Kidney (tissue), 14 donors: Measurements from ENCODE around the gene FAM149A. TPM values are rescaled to one million over a fixed set of nuclear protein-coding genes. Genes with fewer than 3 reads are reported as not detected.

Experiments
- DNase-seq, 5 donors: peaks; one replicate each; pipeline ENCODE4 v3.0.0-alpha.2; 2013 to 2020
- FAIRE-seq: peaks from 2 replicates; lab custom pipeline; 2012; peaks lifted over from hg19 to GRCh38; lab: Jason Lieb, UNC
- H3K27ac ChIP-seq, 2 donors: one replicate each; pipeline ENCODE4 v1.7.0; 2013; ENCODE audit warnings: low read depth in 2 of 2, low read length in 2 of 2, inconsistent platforms in 1 of 2
- H3K27me3 ChIP-seq: one replicate; pipeline ENCODE4 v1.7.1; 2013; ENCODE audit warnings: low read length, inconsistent platforms; ENCODE audit not compliant: control insufficient read depth, insufficient read depth
- H3K36me3 ChIP-seq, 3 donors: one replicate each; pipeline versions ENCODE4 v1.7.0 to v1.7.1; 2013; ENCODE audit warnings: low read length in 3 of 3, control low read depth in 1 of 3, inconsistent platforms in 1 of 3; ENCODE audit not compliant: insufficient read depth in 3 of 3, control insufficient read depth in 2 of 3
- H3K4me1 ChIP-seq, 3 donors: one replicate each; pipeline versions ENCODE4 v1.7.0 to v1.7.1; 2013; ENCODE audit warnings: low read length in 3 of 3, inconsistent platforms in 1 of 3, low read depth in 1 of 3; ENCODE audit not compliant: control insufficient read depth in 2 of 3, insufficient read depth in 2 of 3
- H3K4me3 ChIP-seq, 3 donors: one replicate each; pipeline versions ENCODE4 v1.7.0 to v1.8.1; 2013; ENCODE audit warnings: low read length in 3 of 3, control low read depth in 1 of 3, inconsistent platforms in 1 of 3
- H3K9ac ChIP-seq, 3 donors: one replicate each; pipeline versions ENCODE4 v1.7.0 to v1.7.1; 2013; ENCODE audit warnings: low read length in 3 of 3, control low read depth in 1 of 3, inconsistent platforms in 1 of 3
- H3K9me3 ChIP-seq, 3 donors: one replicate each; pipeline versions ENCODE4 v1.7.0 to v1.7.1; 2013; ENCODE audit warnings: low read length in 3 of 3, control low read depth in 1 of 3, inconsistent platforms in 1 of 3; ENCODE audit not compliant: control insufficient read depth in 2 of 3, insufficient read depth in 1 of 3
- CTCF ChIP-seq: IDR thresholded peaks from 3 replicates; pipeline ENCODE4 v1.5.1; 2012; ENCODE audit warnings: mild to moderate bottlenecking, moderate library complexity, borderline replicate concordance; ENCODE audit not compliant: insufficient read depth; ENCODE audit errors: extremely low read depth
- intact Hi-C: fragments of 100-400 bp; cut with DNase I; formaldehyde crosslinking; loops from one replicate; pipeline ENCODE4 v1.11.1; 2022
- polyA plus RNA-seq: library from polyadenylated mRNA; stranded (reverse); fragments of 350-450 nt; fragmentation: Illumina TruSeq; extraction: RNeasy Lipid Tissue Mini Kit (QIAGEN cat#74804); gene quantifications from one replicate; pipeline ENCODE4 v1.2.3, GENCODE V29; 2014; ENCODE audit warnings: low read depth, low replicate concordance; ENCODE audit not compliant: insufficient read depth
- total RNA-seq: library from RNA; stranded (reverse); fragmentation: NEBNext Ultra II Directional; extraction: Animal tissue kit (Norgen Biotek cat#: 25700); gene quantifications from one replicate; pipeline ENCODE4 v1.2.1, GENCODE V29; 2021
- donor health status: control.
- donor health status: control.
- donor health status: control.
- donor health status: control.
- donor health status: control.
- donor health status: DM: yes; HTN: yes; CAD: no.
- donor health status: Normal renal cell carcinoma (clear cell type).

FAM149A gene
- total and polyA plus RNA-seq, 2 donors from 2014 or later, result 32.4 to 37.8 TPM

GRCh38 chr4:186118582-186118981 lies 14.1 kb downstream of the FAM149A start:
- peak overlapping the region in 2 of 3 donors; percentile 45 to 52 for H3K4me3 ChIP-seq
- FAIRE-seq, result no peak
- TF ChIP-seq CTCF, result no peak

GRCh38 chr4:186121057-186121456 lies 16.6 kb downstream of the FAM149A start:
- no peak for TF ChIP-seq CTCF
- intact Hi-C loops, result no loop called here
- Histone ChIP-seq H3K4me1 (no peaks in the 10 kb centered on the region), H3K27ac (no peak overlapping the region), H3K36me3 (no peaks in the 10 kb centered on the region), H3K4me3 (no peak overlapping the region), H3K27me3 (no peaks in the 10 kb centered on the region), H3K9ac (no peak overlapping the region), H3K9me3 (no peaks in the 10 kb centered on the region)
- no peak for DNase-seq
- FAIRE-seq, result peak; percentile 61

More at GRCh38 chr4:186118582-186118981, 14.1 kb downstream of the FAM149A start:
- no peak overlapping the region for H3K9ac ChIP-seq
- no peaks in the 10 kb centered on the region for H3K4me1 ChIP-seq
- no peaks in the 10 kb centered on the region for H3K36me3 ChIP-seq
- no peak for DNase-seq
- H3K27ac ChIP-seq, result no peak overlapping the region
- H3K27me3 ChIP-seq, result no peaks in the 10 kb centered on the region
- intact Hi-C loops, result no loop called here
- no peaks in the 10 kb centered on the region for H3K9me3 ChIP-seq

GRCh38 chr4:186128842-186129241 lies 24.3 kb downstream of the FAM149A start:
- H3K4me1 ChIP-seq, result no peaks in the 10 kb centered on the region
- no peak overlapping the region for H3K9ac ChIP-seq
- H3K4me3 ChIP-seq, result no peak overlapping the region
- no peak for FAIRE-seq
- H3K36me3 ChIP-seq, result no peaks in the 10 kb centered on the region
- no peaks in the 10 kb centered on the region for H3K27me3 ChIP-seq
- no peak for TF ChIP-seq CTCF
- H3K27ac ChIP-seq, result no peak overlapping the region
- no peaks in the 10 kb centered on the region for H3K9me3 ChIP-seq
- intact Hi-C loops, result no loop called here
- DNase-seq, result no peak

- Histone ChIP-seq H3K27ac (no peak overlapping the region), H3K4me3 (no peak overlapping the region), H3K9me3 (no peaks in the 10 kb centered on the region), H3K27me3 (no peaks in the 10 kb centered on the region), H3K36me3 (no peaks in the 10 kb centered on the region), H3K4me1 (no peaks in the 10 kb centered on the region), H3K9ac (no peak overlapping the region)
- FAIRE-seq (no peak), DNase-seq (no peak)
- intact Hi-C loops, result no loop called here
- no peak for TF ChIP-seq CTCF
These were observed 27.4 kb downstream of the FAM149A start for GRCh38 chr4:186131935-186132334.
